NOMO-1 treated with dmso at 0.1 percent for 144 hours (cell line): Measurements from ENCODE around the gene VSTM2B.
"Not testable (repeated sequence)": the region's sequence is repeated elsewhere in the genome, so short reads cannot be mapped to it uniquely, and the experiment has no call there.

ENCODE experiments used
- DNase-seq: peaks from one replicate; lab custom pipeline; 2025; ENCODE audit not compliant: unreplicated experiment; lab: John Stamatoyannopoulos, UW

The VSTM2B gene

GRCh38 chr19:29544656-29545360, 19.0 kb downstream of the VSTM2B start:
- no peak for DNase-seq

GRCh38 chr19:29545447-29545846, 19.7 kb downstream of the VSTM2B start:
- DNase-seq = not testable (repeated sequence)

GRCh38 chr19:29545866-29546582, 20.2 kb downstream of the VSTM2B start:
- DNase-seq = no peak

GRCh38 chr19:29546583-29547190, 20.9 kb downstream of the VSTM2B start:
- no peak for DNase-seq

GRCh38 chr19:29547361-29547960, 21.7 kb downstream of the VSTM2B start:
- DNase-seq = no peak

GRCh38 chr19:29547981-29548380, 22.2 kb downstream of the VSTM2B start:
- no peak for DNase-seq

- DNase-seq = no peak
Observed at GRCh38 chr19:29548483-29549085, 22.8 kb downstream of the VSTM2B start.

- DNase-seq = no peak
Observed at GRCh38 chr19:29549105-29550070, 23.6 kb downstream of the VSTM2B start.

GRCh38 chr19:29550896-29551295, 25.1 kb downstream of the VSTM2B start:
- no peak for DNase-seq

- no peak for DNase-seq
Observed at GRCh38 chr19:29551774-29552173, 26.0 kb downstream of the VSTM2B start.

GRCh38 chr19:29552454-29553280, 26.9 kb downstream of the VSTM2B start:
- no peak for DNase-seq

GRCh38 chr19:29554149-29554548, 28.4 kb downstream of the VSTM2B start:
- no peak for DNase-seq

- not testable (repeated sequence) for DNase-seq
Observed at GRCh38 chr19:29559110-29559509, 33.3 kb downstream of the VSTM2B start.

GRCh38 chr19:29559743-29560142, 33.9 kb downstream of the VSTM2B start:
- DNase-seq = no peak

- no peak for DNase-seq
Observed at GRCh38 chr19:29560313-29561075, 34.7 kb downstream of the VSTM2B start.

GRCh38 chr19:29561601-29562000, 35.8 kb downstream of the VSTM2B start:
- no peak for DNase-seq

- DNase-seq = no peak
Observed at GRCh38 chr19:29562299-29563297, 36.8 kb downstream of the VSTM2B start.
